ENCODE results near the gene TMEM108.

DNA sequence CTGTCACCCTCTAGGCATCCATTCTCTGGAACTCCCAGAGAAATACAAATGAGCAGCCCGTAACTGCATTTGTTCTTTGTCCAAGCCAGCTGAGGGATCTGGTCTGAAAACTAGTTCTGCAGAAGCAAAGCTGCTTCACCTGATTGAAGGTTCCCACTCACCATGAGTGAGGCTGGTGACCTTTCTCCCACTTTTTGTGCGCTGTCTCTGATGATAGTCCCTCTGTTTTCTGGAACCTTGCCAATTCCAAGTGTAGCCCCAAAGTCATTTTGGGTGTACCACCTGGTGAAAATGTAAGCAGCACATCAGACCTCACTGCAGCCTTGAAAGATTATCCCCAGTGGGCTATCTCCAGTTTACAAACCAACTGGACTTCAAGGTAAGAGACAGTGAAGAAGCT, 322.3 kb downstream of the TMEM108 start:
- TF ChIP-seq POLR2AphosphoS5 (IDR thresholded peaks at IDR 0.05) (no peak), TAF1 (IDR thresholded peaks at IDR 0.05; ENCODE audit: low read depth) (no peak), MXI1 (conservative IDR thresholded peaks at IDR 0.05; ENCODE audit: poor library complexity, severe bottlenecking) (no peak), EZH2 (IDR thresholded peaks at IDR 0.05; ENCODE audit: borderline replicate concordance, insufficient read depth, low read length, poor library complexity, severe bottlenecking) (no peak)
- TF ChIP-seq, protein P1, sequence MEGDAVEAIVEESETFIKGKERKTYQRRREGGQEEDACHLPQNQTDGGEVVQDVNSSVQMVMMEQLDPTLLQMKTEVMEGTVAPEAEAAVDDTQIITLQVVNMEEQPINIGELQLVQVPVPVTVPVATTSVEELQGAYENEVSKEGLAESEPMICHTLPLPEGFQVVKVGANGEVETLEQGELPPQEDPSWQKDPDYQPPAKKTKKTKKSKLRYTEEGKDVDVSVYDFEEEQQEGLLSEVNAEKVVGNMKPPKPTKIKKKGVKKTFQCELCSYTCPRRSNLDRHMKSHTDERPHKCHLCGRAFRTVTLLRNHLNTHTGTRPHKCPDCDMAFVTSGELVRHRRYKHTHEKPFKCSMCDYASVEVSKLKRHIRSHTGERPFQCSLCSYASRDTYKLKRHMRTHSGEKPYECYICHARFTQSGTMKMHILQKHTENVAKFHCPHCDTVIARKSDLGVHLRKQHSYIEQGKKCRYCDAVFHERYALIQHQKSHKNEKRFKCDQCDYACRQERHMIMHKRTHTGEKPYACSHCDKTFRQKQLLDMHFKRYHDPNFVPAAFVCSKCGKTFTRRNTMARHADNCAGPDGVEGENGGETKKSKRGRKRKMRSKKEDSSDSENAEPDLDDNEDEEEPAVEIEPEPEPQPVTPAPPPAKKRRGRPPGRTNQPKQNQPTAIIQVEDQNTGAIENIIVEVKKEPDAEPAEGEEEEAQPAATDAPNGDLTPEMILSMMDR (IDR thresholded peaks at IDR 0.05; ENCODE audit: poor library complexity, severe bottlenecking) = no peak

Data from neural cell (in vitro differentiated cells).